HepG2 (cell line): ENCODE results near the gene CCL23. TPM values are rescaled to one million over a fixed set of nuclear protein-coding genes. Genes with fewer than 3 reads are reported as not detected.

Experiments
- CBX5 ChIP-seq: sonication (generic); formaldehyde crosslinking; IDR thresholded peaks from 2 replicates; pipeline ENCODE4 v1.4.0; 2020; ENCODE audit warnings: missing genetic modification reagents, borderline replicate concordance
- EED ChIP-seq: sonication (generic); formaldehyde crosslinking; IDR thresholded peaks from 2 replicates; pipeline ENCODE4 v1.5.0; 2020; ENCODE audit warnings: mild to moderate bottlenecking, missing genetic modification reagents
- ELF3 ChIP-seq: IDR thresholded peaks from 2 replicates; pipeline ENCODE4 v1.6.1; 2016; ENCODE audit warnings: missing genetic modification reagents, missing compliant biosample characterization
- FOXA1 ChIP-seq, 2 experiments: fragments of 450-650 bp in 1 of 2; sonication (generic) in 1 of 2; formaldehyde crosslinking in 1 of 2; IDR thresholded peaks; 2 replicates each; pipeline versions ENCODE4 v1.4.0 to v1.6.1; 2016 to 2020; ENCODE audit warnings: missing genetic modification reagents in 1 of 2
- GATAD2A ChIP-seq: IDR thresholded peaks from 2 replicates; pipeline ENCODE4 v1.6.1; 2016
- HIVEP1 ChIP-seq: sonication (generic); formaldehyde crosslinking; IDR thresholded peaks from 2 replicates; pipeline ENCODE4 v1.4.0; 2020; ENCODE audit warnings: mild to moderate bottlenecking, missing genetic modification reagents
- JARID2 ChIP-seq: sonication (generic); formaldehyde crosslinking; IDR thresholded peaks from 2 replicates; pipeline ENCODE4 v1.8.1; 2023; ENCODE audit warnings: missing genetic modification reagents, inconsistent platforms; ENCODE audit not compliant: insufficient replicate concordance
- JUND ChIP-seq: sonication (generic); formaldehyde crosslinking; IDR thresholded peaks from 2 replicates; pipeline ENCODE4 v1.8.0; 2022; ENCODE audit warnings: mild to moderate bottlenecking, missing genetic modification reagents
- MAZ ChIP-seq, 2 experiments: sonication (generic) in 1 of 2; formaldehyde crosslinking in 1 of 2; IDR thresholded peaks; 2 replicates each; pipeline versions ENCODE4 v1.5.0 to v1.6.1; 2012 to 2020; ENCODE audit warnings: low read depth in 2 of 2, mild to moderate bottlenecking in 2 of 2, borderline replicate concordance in 1 of 2, improper control_type of control experiment in 1 of 2, low read length in 1 of 2, missing genetic modification reagents in 1 of 2, moderate library complexity in 1 of 2
- MED1 ChIP-seq: sonication (generic); formaldehyde crosslinking; IDR thresholded peaks from 2 replicates; pipeline ENCODE4 v1.4.0; 2020; ENCODE audit warnings: missing genetic modification reagents
- MEIS2 ChIP-seq: sonication (generic); formaldehyde crosslinking; IDR thresholded peaks from 2 replicates; pipeline ENCODE4 v1.9.0; 2021; ENCODE audit warnings: mild to moderate bottlenecking, missing genetic modification reagents
- NFE2L1 ChIP-seq: sonication (generic); formaldehyde crosslinking; IDR thresholded peaks from 2 replicates; pipeline ENCODE4 v1.4.0; 2020; ENCODE audit warnings: missing genetic modification reagents, mild to moderate bottlenecking, borderline replicate concordance
- NR2F6 ChIP-seq, 2 experiments: IDR thresholded peaks; 2 replicates each; pipeline ENCODE4 v1.6.1; 2016; ENCODE audit warnings: antibody characterized with exemption in 1 of 2, mild to moderate bottlenecking in 1 of 2
- PITX1 ChIP-seq: sonication (generic); formaldehyde crosslinking; IDR thresholded peaks from 2 replicates; pipeline ENCODE4 v1.5.1; 2020; ENCODE audit warnings: mild to moderate bottlenecking, missing genetic modification reagents
- POLR2A ChIP-seq, 2 experiments: IDR thresholded peaks; 2 replicates each; pipeline ENCODE4 v1.6.1; 2011; ENCODE audit warnings: low read depth in 2 of 2, low read length in 2 of 2, mild to moderate bottlenecking in 1 of 2, moderate library complexity in 1 of 2; ENCODE audit not compliant: insufficient read depth in 1 of 2
- POLR2AphosphoS5 ChIP-seq: IDR thresholded peaks from 2 replicates; pipeline ENCODE4 v1.6.1; 2012; ENCODE audit warnings: low read depth, low read length
- PPARG ChIP-seq: conservative IDR thresholded peaks from 2 replicates; pipeline ENCODE4 v1.6.1; 2016; ENCODE audit warnings: missing biosample characterization, missing genetic modification reagents
- TCF7 ChIP-seq: sonication (generic); IDR thresholded peaks from 2 replicates; pipeline ENCODE4 v1.6.1; 2016; ENCODE audit warnings: antibody characterized with exemption, low read depth
- XRCC5 ChIP-seq: fragments of 200-400 bp; formaldehyde crosslinking; optimal IDR thresholded peaks from 2 replicates; pipeline ENCODE3; 2017; ENCODE audit warnings: mild to moderate bottlenecking, low read length
- ZFP36 ChIP-seq: fragments of 150-350 bp; IDR thresholded peaks from 2 replicates; pipeline ENCODE4 v1.6.1; 2018; ENCODE audit warnings: borderline replicate concordance, low read length, low read depth; ENCODE audit not compliant: partially characterized antibody
- ZFP82 ChIP-seq: sonication (generic); formaldehyde crosslinking; IDR thresholded peaks from 2 replicates; pipeline ENCODE4 v1.5.1; 2020; ENCODE audit warnings: mild to moderate bottlenecking, missing genetic modification reagents, borderline replicate concordance
- ZMAT5 ChIP-seq: sonication (generic); formaldehyde crosslinking; IDR thresholded peaks from 2 replicates; pipeline ENCODE4 v1.5.0; 2020; ENCODE audit warnings: mild to moderate bottlenecking, low read depth, missing genetic modification reagents, borderline replicate concordance
- ZNF383 ChIP-seq: sonication (generic); formaldehyde crosslinking; IDR thresholded peaks from 2 replicates; pipeline ENCODE4 v1.4.0; 2020; ENCODE audit warnings: missing genetic modification reagents, mild to moderate bottlenecking, borderline replicate concordance
- ZNF562 ChIP-seq: sonication (generic); formaldehyde crosslinking; IDR thresholded peaks from 2 replicates; pipeline ENCODE4 v1.8.0; 2022; ENCODE audit warnings: missing genetic modification reagents, borderline replicate concordance
- ZNF605 ChIP-seq: sonication (generic); formaldehyde crosslinking; IDR thresholded peaks from 2 replicates; pipeline ENCODE4 v1.8.0; 2022; ENCODE audit warnings: mild to moderate bottlenecking, missing genetic modification reagents
- ZNF790 ChIP-seq: sonication (generic); formaldehyde crosslinking; IDR thresholded peaks from 2 replicates; pipeline ENCODE4 v1.8.0; 2022; ENCODE audit warnings: missing genetic modification reagents, mild to moderate bottlenecking, borderline replicate concordance
- polyA plus RNA-seq, 8 experiments: library from polyadenylated mRNA; depleted of rRNA in 3 of 8; stranded (reverse) in 7 of 8; unstranded in 1 of 8; fragments of >200 nt; fragmentation: Illumina TruSeq in 4 of 8; extraction: Trizol in 4 of 8; gene quantifications; 2 replicates each; pipeline versions ENCODE4 v1.2.1 to v1.2.3, GENCODE V29; 2011 to 2016; ENCODE audit warnings: low read depth in 4 of 8, missing spikeins in 1 of 8, mixed read lengths in 1 of 8; ENCODE audit not compliant: insufficient read depth in 1 of 8
- total RNA-seq, 5 experiments: library from RNA; depleted of rRNA; stranded (reverse); fragments of >200 nt; fragmentation: Illumina TruSeq; extraction: Trizol; gene quantifications; 2 replicates each; pipeline ENCODE4 v1.2.3, GENCODE V29; 2016; ENCODE audit warnings: low read depth in 1 of 5
- TF ChIP-seq, protein P1 (sequence below): sonication (generic); formaldehyde crosslinking; IDR thresholded peaks from 2 replicates; pipeline ENCODE4 v1.8.0; 2023; ENCODE audit warnings: mild to moderate bottlenecking, missing genetic modification reagents
- TF ChIP-seq, protein P2 (sequence below): sonication (generic); formaldehyde crosslinking; conservative IDR thresholded peaks from 2 replicates; pipeline ENCODE4 v1.8.0; 2022; ENCODE audit warnings: mild to moderate bottlenecking, moderate library complexity, missing genetic modification reagents

The CCL23 gene
- total and polyA plus RNA-seq, 2 of the 13 experiments (the other 11 are each of a cell fraction or from before 2014, with no cell fraction given) = not detected

DNA sequence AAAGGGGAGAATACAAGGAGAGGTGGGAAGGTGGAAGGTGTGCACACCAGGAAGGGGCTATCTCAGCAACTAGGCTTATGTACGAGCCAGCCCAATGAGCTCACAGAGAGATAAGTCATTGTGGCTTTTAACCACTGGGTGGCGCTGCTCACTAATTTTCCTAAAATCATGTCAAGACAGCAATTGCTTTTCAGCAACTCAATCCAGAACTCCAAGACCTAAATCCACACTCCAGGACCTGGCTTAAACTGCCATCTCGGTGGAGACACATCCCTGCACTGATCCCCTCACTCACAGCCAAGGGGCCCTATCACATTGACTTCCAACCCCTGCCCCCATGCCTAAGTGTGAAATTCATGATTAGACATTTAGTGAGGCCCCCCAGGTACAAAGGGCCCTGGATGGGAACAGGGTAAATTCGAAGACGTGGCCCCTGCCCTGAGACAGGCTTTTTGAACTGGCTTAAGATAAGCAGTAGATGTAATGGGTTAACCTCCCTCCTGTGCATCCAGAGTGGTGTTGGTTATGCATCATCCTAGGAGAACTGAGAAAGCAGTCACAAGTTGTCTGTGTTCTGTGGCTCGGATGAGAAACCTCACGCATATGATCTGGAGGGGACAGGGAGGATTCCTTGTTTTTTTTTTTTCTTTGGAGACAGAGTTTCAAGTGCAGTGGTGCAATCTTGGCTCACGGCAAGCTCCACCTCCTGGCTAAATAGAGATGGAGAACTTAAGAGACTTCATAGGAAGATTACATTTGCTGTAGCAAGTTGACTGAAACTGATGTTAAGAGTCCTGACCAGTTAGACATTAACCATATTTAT lies 48.0 kb downstream of the CCL23 start (continued):
- TF ChIP-seq CBX5 (no peak), ZNF562 (no peak), ELF3 (0 out of 2 replicates have a peak, but pooled peaks have one; percentile 18), ZNF383 (CRISPR knock-in tag) (no peak), MAZ (IDR thresholded peaks at IDR 0.05; ENCODE audit: borderline replicate concordance, low read depth, low read length) (no peak), MAZ (CRISPR knock-in tag; IDR thresholded peaks at IDR 0.05; ENCODE audit: low read depth) (no peak), MED1 (CRISPR knock-in tag) (no peak), ZNF605 (CRISPR knock-in tag) (no peak), GATAD2A (CRISPR knock-in tag) (no peak), PPARG (CRISPR knock-in tag) (no peak), HIVEP1 (CRISPR knock-in tag) (0 out of 2 replicates have a peak, but pooled peaks have one; percentile 31), TCF7 (no peak), POLR2AphosphoS5 (no peak), EED (CRISPR knock-in tag) (no peak), ZFP36 (peak; percentile 57), NR2F6 (IDR thresholded peaks at IDR 0.05) (no peak), NR2F6 (CRISPR knock-in tag; IDR thresholded peaks at IDR 0.05) (no peak), ZMAT5 (no peak), POLR2A (IDR thresholded peaks at IDR 0.05; ENCODE audit: insufficient read depth in 1 of 2, low read depth in 2 of 2, low read length in 2 of 2) (no peak), ZNF790 (CRISPR knock-in tag) (0 out of 2 replicates have a peak, but pooled peaks have one; percentile 49), XRCC5 (peak; percentile 35), JUND (CRISPR knock-in tag) (no peak), JARID2 (CRISPR knock-in tag) (no peak), NFE2L1 (CRISPR knock-in tag) (no peak), PITX1 (CRISPR knock-in tag) (no peak), ZFP82 (CRISPR knock-in tag) (0 out of 2 replicates have a peak, but pooled peaks have one; percentile 39), MEIS2 (CRISPR knock-in tag) (peak; percentile 44; the same call in 1 of the 2 replicates), FOXA1 (IDR thresholded peaks at IDR 0.05) (no peak), FOXA1 (CRISPR knock-in tag; IDR thresholded peaks at IDR 0.05) (0 out of 2 replicates have a peak, but pooled peaks have one; percentile 1)
- TF ChIP-seq, protein P1, sequence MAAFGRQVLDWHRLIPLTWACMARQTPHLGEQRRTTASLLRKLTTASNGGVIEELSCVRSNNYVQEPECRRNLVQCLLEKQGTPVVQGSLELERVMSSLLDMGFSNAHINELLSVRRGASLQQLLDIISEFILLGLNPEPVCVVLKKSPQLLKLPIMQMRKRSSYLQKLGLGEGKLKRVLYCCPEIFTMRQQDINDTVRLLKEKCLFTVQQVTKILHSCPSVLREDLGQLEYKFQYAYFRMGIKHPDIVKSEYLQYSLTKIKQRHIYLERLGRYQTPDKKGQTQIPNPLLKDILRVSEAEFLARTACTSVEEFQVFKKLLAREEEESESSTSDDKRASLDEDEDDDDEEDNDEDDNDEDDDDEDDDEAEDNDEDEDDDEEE (CRISPR knock-in tag) = 0 out of 2 replicates have a peak, but pooled peaks have one; percentile 37
- TF ChIP-seq, protein P2, sequence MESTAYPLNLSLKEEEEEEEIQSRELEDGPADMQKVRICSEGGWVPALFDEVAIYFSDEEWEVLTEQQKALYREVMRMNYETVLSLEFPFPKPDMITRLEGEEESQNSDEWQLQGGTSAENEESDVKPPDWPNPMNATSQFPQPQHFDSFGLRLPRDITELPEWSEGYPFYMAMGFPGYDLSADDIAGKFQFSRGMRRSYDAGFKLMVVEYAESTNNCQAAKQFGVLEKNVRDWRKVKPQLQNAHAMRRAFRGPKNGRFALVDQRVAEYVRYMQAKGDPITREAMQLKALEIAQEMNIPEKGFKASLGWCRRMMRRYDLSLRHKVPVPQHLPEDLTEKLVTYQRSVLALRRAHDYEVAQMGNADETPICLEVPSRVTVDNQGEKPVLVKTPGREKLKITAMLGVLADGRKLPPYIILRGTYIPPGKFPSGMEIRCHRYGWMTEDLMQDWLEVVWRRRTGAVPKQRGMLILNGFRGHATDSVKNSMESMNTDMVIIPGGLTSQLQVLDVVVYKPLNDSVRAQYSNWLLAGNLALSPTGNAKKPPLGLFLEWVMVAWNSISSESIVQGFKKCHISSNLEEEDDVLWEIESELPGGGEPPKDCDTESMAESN (CRISPR knock-in tag) = no peak
